Loucy (cell line): ENCODE results near the gene ANGPT4.

Experiments
- H2AFZ ChIP-seq: fragments of 200-600 bp; sonication (generic); 2 replicates; pipeline ENCODE4 v1.6.0; 2016; ENCODE audit warnings: antibody characterized with exemption, mild to moderate bottlenecking, low read length, moderate library complexity
- H3F3A ChIP-seq: fragments of 200-600 bp; 2 replicates; pipeline ENCODE4 v1.6.0; 2016; ENCODE audit warnings: antibody characterized with exemption, low read depth, mild to moderate bottlenecking
- H3K27me3 ChIP-seq: fragments of 200-600 bp; sonication (generic); 2 replicates; pipeline ENCODE4 v1.6.1; 2014; ENCODE audit warnings: low read length, mild to moderate bottlenecking; ENCODE audit not compliant: insufficient read depth, poor library complexity, severe bottlenecking
- H3K36me3 ChIP-seq: fragments of 200-600 bp; sonication (generic); 2 replicates; pipeline ENCODE4 v1.6.1; 2016; ENCODE audit warnings: low read length; ENCODE audit not compliant: insufficient read depth
- H3K4me1 ChIP-seq: fragments of 200-600 bp; sonication (generic); 2 replicates; pipeline ENCODE4 v1.5.1; 2014; ENCODE audit warnings: low read length, mild to moderate bottlenecking; ENCODE audit not compliant: insufficient read depth, poor library complexity, severe bottlenecking
- H3K4me2 ChIP-seq: fragments of 200-600 bp; sonication (generic); 2 replicates; pipeline ENCODE4 v1.6.0; 2014; ENCODE audit warnings: antibody characterized with exemption, low read length, low read depth, mild to moderate bottlenecking; ENCODE audit not compliant: poor library complexity, severe bottlenecking
- H3K4me3 ChIP-seq: fragments of 200-600 bp; sonication (generic); 2 replicates; pipeline ENCODE4 v1.5.1; 2014; ENCODE audit warnings: low read length, mild to moderate bottlenecking, mixed read lengths; ENCODE audit not compliant: poor library complexity, severe bottlenecking
- H3K79me2 ChIP-seq: fragments of 200-600 bp; sonication (generic); 2 replicates; pipeline ENCODE4 v1.6.1; 2014; ENCODE audit warnings: low read length; ENCODE audit not compliant: insufficient read depth
- H3K9ac ChIP-seq: fragments of 200-600 bp; sonication (generic); 2 replicates; pipeline ENCODE4 v1.6.0; 2014; ENCODE audit warnings: mild to moderate bottlenecking, low read depth, low read length, moderate library complexity; ENCODE audit not compliant: poor library complexity, severe bottlenecking
- H3K9me2 ChIP-seq: fragments of 200-600 bp; sonication (generic); replicated peaks from 2 replicates; pipeline ENCODE4 v1.6.1; 2016; ENCODE audit warnings: low read depth, low read length, mixed read lengths
- H3K9me3 ChIP-seq: fragments of 200-600 bp; sonication (generic); 2 replicates; pipeline ENCODE4 v1.6.1; 2014; ENCODE audit warnings: mild to moderate bottlenecking, antibody characterized with exemption, low read length, low read depth; ENCODE audit not compliant: insufficient read depth
- H4K20me1 ChIP-seq: fragments of 200-600 bp; sonication (generic); 2 replicates; pipeline ENCODE4 v1.6.0; 2014; ENCODE audit warnings: antibody characterized with exemption, low read length, mild to moderate bottlenecking; ENCODE audit not compliant: insufficient read depth, poor library complexity, severe bottlenecking
- EZH2phosphoT487 ChIP-seq: fragments of 200-600 bp; IDR thresholded peaks from 2 replicates; pipeline ENCODE4 v1.6.1; 2018; ENCODE audit warnings: antibody characterized with exemption, mild to moderate bottlenecking, moderate library complexity, borderline replicate concordance
- TF ChIP-seq, protein P1 (sequence below): fragments of 200-600 bp; sonication (generic); conservative IDR thresholded peaks from 2 replicates; pipeline ENCODE4 v1.5.1; 2014; ENCODE audit warnings: mild to moderate bottlenecking, antibody characterized with exemption, low read length

The ANGPT4 gene

DNA sequence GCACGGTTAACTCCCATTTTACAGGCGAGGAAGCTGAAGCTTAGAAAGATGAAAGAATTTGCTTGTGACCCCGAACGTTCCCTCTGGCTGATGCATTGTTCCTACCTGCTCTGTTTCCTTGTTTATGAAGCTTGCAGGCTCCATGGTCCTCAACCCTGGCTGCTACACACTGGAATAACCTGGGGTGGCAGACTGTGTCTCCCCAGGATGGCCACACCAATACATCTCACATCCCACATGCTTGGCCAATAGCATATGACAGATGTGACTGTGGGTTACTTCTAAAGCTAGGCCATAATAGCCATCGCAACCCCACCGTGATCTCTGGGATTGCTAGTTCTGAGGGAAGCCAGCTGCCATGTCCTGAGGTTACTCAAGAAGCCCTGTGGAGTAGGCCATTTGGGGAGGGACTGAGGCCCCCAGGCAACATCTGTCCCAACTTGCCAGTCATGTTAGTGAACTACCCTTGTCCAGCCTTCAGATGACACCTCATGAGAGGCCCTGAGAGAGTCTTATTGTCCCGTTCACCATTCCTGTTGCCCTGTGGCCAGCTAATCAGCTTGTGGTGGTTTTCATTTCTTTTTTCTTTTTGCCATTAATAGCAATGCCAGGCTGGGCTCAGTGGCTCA is 89.3 kb downstream of the ANGPT4 start:
- no peak overlapping the region for H3K9ac ChIP-seq
- H3K4me2 ChIP-seq = no peak overlapping the region
- no peaks in the 10 kb centered on the region for H4K20me1 ChIP-seq
- TF ChIP-seq EZH2phosphoT487 = no peak
- TF ChIP-seq, protein P1, sequence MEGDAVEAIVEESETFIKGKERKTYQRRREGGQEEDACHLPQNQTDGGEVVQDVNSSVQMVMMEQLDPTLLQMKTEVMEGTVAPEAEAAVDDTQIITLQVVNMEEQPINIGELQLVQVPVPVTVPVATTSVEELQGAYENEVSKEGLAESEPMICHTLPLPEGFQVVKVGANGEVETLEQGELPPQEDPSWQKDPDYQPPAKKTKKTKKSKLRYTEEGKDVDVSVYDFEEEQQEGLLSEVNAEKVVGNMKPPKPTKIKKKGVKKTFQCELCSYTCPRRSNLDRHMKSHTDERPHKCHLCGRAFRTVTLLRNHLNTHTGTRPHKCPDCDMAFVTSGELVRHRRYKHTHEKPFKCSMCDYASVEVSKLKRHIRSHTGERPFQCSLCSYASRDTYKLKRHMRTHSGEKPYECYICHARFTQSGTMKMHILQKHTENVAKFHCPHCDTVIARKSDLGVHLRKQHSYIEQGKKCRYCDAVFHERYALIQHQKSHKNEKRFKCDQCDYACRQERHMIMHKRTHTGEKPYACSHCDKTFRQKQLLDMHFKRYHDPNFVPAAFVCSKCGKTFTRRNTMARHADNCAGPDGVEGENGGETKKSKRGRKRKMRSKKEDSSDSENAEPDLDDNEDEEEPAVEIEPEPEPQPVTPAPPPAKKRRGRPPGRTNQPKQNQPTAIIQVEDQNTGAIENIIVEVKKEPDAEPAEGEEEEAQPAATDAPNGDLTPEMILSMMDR = no peak
- H3K36me3 ChIP-seq = no peaks in the 10 kb centered on the region
- H3K4me3 ChIP-seq = no peak overlapping the region
- H3K9me3 ChIP-seq = no peaks in the 10 kb centered on the region
- H3K27me3 ChIP-seq = no peaks in the 10 kb centered on the region
- H3K79me2 ChIP-seq = no peaks in the 10 kb centered on the region
- H3F3A ChIP-seq = no peaks in the 10 kb centered on the region
- H3K4me1 ChIP-seq = peaks cover 15% of the 10 kb centered on the region
- H2AFZ ChIP-seq = no peak overlapping the region
- H3K9me2 ChIP-seq = no peaks in the 10 kb centered on the region

GRCh38 chr20:825710-826421 is 90.3 kb downstream of the ANGPT4 start:
- no peaks in the 10 kb centered on the region for H3K9me3 ChIP-seq
- no peak overlapping the region for H3K4me3 ChIP-seq
- no peak overlapping the region for H3K4me2 ChIP-seq
- no peaks in the 10 kb centered on the region for H3K79me2 ChIP-seq
- no peaks in the 10 kb centered on the region for H3K9me2 ChIP-seq
- H3K27me3 ChIP-seq = no peaks in the 10 kb centered on the region
- no peak overlapping the region for H3K9ac ChIP-seq
- H3K4me1 ChIP-seq = peaks cover 15% of the 10 kb centered on the region
- no peaks in the 10 kb centered on the region for H3K36me3 ChIP-seq
- no peak for TF ChIP-seq EZH2phosphoT487
- TF ChIP-seq, protein P1 = no peak
- no peak overlapping the region for H2AFZ ChIP-seq
- no peaks in the 10 kb centered on the region for H4K20me1 ChIP-seq
- no peaks in the 10 kb centered on the region for H3F3A ChIP-seq

DNA sequence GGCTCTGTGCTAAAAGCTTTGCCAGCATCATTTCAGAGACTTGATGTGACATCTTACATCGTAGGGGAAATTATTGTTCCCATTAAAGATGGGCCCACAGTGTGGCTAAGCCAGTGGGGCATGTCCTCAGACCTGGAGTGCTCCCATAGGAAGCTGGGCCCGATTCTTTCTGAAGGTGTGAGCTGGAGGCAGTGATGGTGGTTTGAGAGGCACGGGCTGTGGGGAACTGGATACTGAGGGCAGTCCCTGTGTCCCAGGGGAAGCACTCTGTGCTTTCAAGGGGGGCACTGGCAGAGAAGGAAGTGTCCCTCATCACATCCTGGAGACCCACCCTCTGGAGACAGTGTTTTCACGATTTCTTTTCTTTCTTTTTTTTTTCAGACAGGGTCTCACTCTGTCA is 91.2 kb downstream of the ANGPT4 start:
- Histone ChIP-seq H3K9me3 (no peaks in the 10 kb centered on the region), H3K4me2 (no peak overlapping the region)

More for the DNA sequence above, 91.2 kb downstream of the ANGPT4 start:
- Histone ChIP-seq H3K9me2 (no peaks in the 10 kb centered on the region), H3F3A (no peaks in the 10 kb centered on the region), H3K4me1 (peaks cover 15% of the 10 kb centered on the region), H2AFZ (no peak overlapping the region), H3K27me3 (no peaks in the 10 kb centered on the region), H3K79me2 (no peaks in the 10 kb centered on the region), H3K4me3 (no peak overlapping the region), H3K36me3 (no peaks in the 10 kb centered on the region), H4K20me1 (no peaks in the 10 kb centered on the region), H3K9ac (no peak overlapping the region)
- TF ChIP-seq, protein P1 = no peak
- no peak for TF ChIP-seq EZH2phosphoT487
